CD4-positive, CD25-positive, alpha-beta regulatory T cell (primary cell): ENCODE measurements around the gene KIZ. TPM values are rescaled to one million over a fixed set of nuclear protein-coding genes. Genes with fewer than 3 reads are reported as not detected.
A peak's percentile ranks its signal among the peaks of the same experiment; 100 is the strongest.

ENCODE experiments used
- ATAC-seq, 2 donors: fragments of 150-1000 bp; cut with Tn5 transposase; one replicate each; pipeline ENCODE4 v1.10.0; 2021; ENCODE audit warnings: low read depth in 2 of 2, moderate number of reproducible peaks in 2 of 2, moderate library complexity in 1 of 2
- DNase-seq, 3 donors: peaks; one replicate each; pipeline versions ENCODE4 v3.0.0 to v3.0.0-alpha.2; 2012 to 2022; ENCODE audit warnings: mixed read lengths in 1 of 3
- H3K27ac ChIP-seq: one replicate; pipeline ENCODE4 v1.7.0; 2013; ENCODE audit warnings: mild to moderate bottlenecking, low read length; ENCODE audit not compliant: insufficient read depth, poor library complexity, severe bottlenecking
- H3K27me3 ChIP-seq: one replicate; pipeline ENCODE4 v1.7.0; 2013; ENCODE audit warnings: low read length; ENCODE audit not compliant: control insufficient read depth, insufficient read depth
- H3K36me3 ChIP-seq: one replicate; pipeline ENCODE4 v1.7.0; 2013; ENCODE audit warnings: mild to moderate bottlenecking, low read length, moderate library complexity; ENCODE audit not compliant: control insufficient read depth, insufficient read depth
- H3K4me1 ChIP-seq: 2 replicates; pipeline ENCODE4 v1.7.0; 2013; ENCODE audit warnings: mild to moderate bottlenecking, low read length; ENCODE audit not compliant: insufficient read depth, control insufficient read depth, poor library complexity, severe bottlenecking
- H3K4me3 ChIP-seq: one replicate; pipeline ENCODE4 v1.7.0; 2013; ENCODE audit warnings: low read depth, mild to moderate bottlenecking, low read length, moderate library complexity
- H3K9me3 ChIP-seq, 2 experiments: 1 replicate in 1 of 2; 2 replicates in 1 of 2; pipeline ENCODE4 v1.7.0; 2013; ENCODE audit warnings: low read length in 2 of 2, mild to moderate bottlenecking in 1 of 2, moderate library complexity in 1 of 2; ENCODE audit not compliant: control insufficient read depth in 2 of 2
- H3K27ac Mint-ChIP-seq, 3 donors: one replicate each; pipeline ENCODE4 v1.8.0; 2020 to 2022; ENCODE audit warnings: mild to moderate bottlenecking in 3 of 3, mixed read lengths in 3 of 3, moderate library complexity in 2 of 3
- H3K27me3 Mint-ChIP-seq: one replicate; pipeline ENCODE4 v1.8.0; 2022; ENCODE audit warnings: mild to moderate bottlenecking, mixed read lengths
- H3K36me3 Mint-ChIP-seq: one replicate; pipeline ENCODE4 v1.8.0; 2020; ENCODE audit warnings: mixed read lengths
- H3K4me1 Mint-ChIP-seq, 4 donors: one replicate each; pipeline ENCODE4 v1.8.0; 2020 to 2022; ENCODE audit warnings: mixed read lengths in 4 of 4, mild to moderate bottlenecking in 1 of 4
- H3K4me3 Mint-ChIP-seq, 4 donors: one replicate each; pipeline ENCODE4 v1.8.0; 2020 to 2022; ENCODE audit warnings: mild to moderate bottlenecking in 4 of 4, mixed read lengths in 4 of 4, moderate library complexity in 3 of 4
- H3K9me3 Mint-ChIP-seq, 7 donors: one replicate each; pipeline ENCODE4 v1.8.0; 2020 to 2022; ENCODE audit warnings: mixed read lengths in 7 of 7, mild to moderate bottlenecking in 3 of 7, moderate library complexity in 2 of 7
- polyA plus RNA-seq, 4 donors: library from polyadenylated mRNA; unstranded; fragments of 300-500 nt; fragmentation: Illumina TruSeq; gene quantifications; one replicate each; pipeline ENCODE4 v1.2.3, GENCODE V29; 2021
- total RNA-seq: library from RNA; stranded (reverse); gene quantifications from one replicate; pipeline ENCODE4 v1.2.3, GENCODE V29; 2022

The KIZ gene
- total and polyA plus RNA-seq, 5 donors from 2014 or later, result 16.8 to 32.8 (median 21.0) TPM

DNA sequence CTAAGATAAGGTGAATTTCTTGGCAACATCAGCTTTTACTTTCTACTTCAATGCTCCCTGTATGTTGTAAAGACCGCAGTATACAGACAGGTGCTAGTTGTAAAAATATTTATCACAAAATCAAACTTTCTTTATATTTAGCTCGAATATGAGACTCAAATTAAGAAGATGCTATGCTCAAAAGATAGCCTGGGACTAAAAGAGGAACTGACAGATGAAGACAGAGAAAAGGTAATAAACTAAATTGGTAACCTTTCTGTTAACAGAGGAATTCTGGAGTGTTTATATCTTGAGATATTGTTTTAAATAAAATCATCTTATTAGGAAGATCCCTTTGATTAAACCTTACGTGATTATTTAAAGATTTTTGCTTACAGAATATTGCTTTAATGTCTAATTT lies 19.5 kb downstream of the KIZ start:
- Histone ChIP-seq H3K27ac (no peak overlapping the region), H3K27me3 (no peaks in the 10 kb centered on the region), H3K4me1 (no peaks in the 10 kb centered on the region), H3K4me3 (no peak overlapping the region), H3K9me3 (no peaks in the 10 kb centered on the region), H3K36me3 (peaks cover 17% of the 10 kb centered on the region)
- no peak for DNase-seq
- H3K27ac Mint-ChIP-seq, result no peak overlapping the region
- H3K4me3 Mint-ChIP-seq, result no peak overlapping the region
- peaks cover 45% of the 10 kb centered on the region for H3K36me3 Mint-ChIP-seq
- H3K4me1 Mint-ChIP-seq, result peaks cover 0 to 5% (median 0%) of the 10 kb centered on the region in 4 donors
- H3K27me3 Mint-ChIP-seq, result no peaks in the 10 kb centered on the region
- ATAC-seq, result no peak
- H3K9me3 Mint-ChIP-seq, result no peaks in the 10 kb centered on the region

DNA sequence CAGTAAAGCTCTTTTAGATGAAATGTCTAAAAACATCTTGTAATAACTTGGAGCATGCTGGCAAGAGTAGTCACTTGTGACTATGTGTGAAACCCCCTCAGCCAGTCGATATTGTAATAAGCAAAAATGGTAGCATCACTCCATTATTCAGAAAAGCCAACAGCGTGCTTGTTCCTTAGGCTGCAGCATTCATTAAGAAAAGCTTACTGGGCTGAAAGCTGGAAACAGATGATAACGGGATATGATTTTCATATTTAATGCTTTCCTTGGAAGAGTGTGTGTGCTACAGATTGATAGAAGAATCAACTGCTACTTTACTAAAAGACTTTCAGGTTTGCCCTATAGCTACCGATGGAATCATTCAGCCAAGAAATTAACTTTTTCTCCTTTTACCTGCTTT lies 20.3 kb downstream of the KIZ start:
- H3K4me3 ChIP-seq, result no peak overlapping the region
- no peak for DNase-seq
- H3K36me3 ChIP-seq, result peaks cover 14% of the 10 kb centered on the region
- ATAC-seq, result no peak
- H3K27ac ChIP-seq, result no peak overlapping the region
- H3K27me3 ChIP-seq, result no peaks in the 10 kb centered on the region
- Mint-ChIP-seq H3K9me3 (peaks cover 0 to 2% (median 0%) of the 10 kb centered on the region in 7 donors), H3K4me3 (no peak overlapping the region), H3K4me1 (peaks cover 0 to 8% (median 0%) of the 10 kb centered on the region in 4 donors), H3K36me3 (peaks cover 48% of the 10 kb centered on the region), H3K27me3 (no peaks in the 10 kb centered on the region), H3K27ac (no peak overlapping the region)
- no peaks in the 10 kb centered on the region for H3K9me3 ChIP-seq
- H3K4me1 ChIP-seq, result no peaks in the 10 kb centered on the region

DNA sequence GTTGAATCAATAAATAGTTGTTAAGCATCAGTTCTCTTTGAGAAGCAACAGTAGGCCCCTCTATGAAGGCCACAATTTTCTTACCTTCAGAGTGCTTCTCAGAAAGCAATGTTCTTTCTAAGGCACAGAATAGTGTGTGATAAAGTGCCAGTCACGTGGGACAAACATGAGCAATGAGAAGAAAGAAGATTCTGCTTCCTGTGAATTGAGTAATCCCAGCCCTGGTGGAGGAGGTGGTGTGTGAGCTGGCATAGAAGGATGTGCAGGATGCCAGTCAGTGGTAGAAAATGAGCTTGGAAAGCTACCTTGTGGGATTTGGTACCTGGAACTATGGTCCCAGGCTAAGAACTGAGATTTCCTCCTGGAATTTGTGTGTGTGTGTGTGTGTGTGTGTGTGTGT lies 21.7 kb downstream of the KIZ start:
- no peak overlapping the region for H3K4me3 Mint-ChIP-seq
- DNase-seq (peak in 1 of 3 donors; percentile 9), ATAC-seq (no peak)
- Histone ChIP-seq H3K27me3 (no peaks in the 10 kb centered on the region), H3K27ac (no peak overlapping the region), H3K4me3 (no peak overlapping the region), H3K36me3 (peaks cover 14% of the 10 kb centered on the region), H3K9me3 (no peaks in the 10 kb centered on the region), H3K4me1 (no peaks in the 10 kb centered on the region)
- peaks cover 0 to 4% (median 0%) of the 10 kb centered on the region in 7 donors for H3K9me3 Mint-ChIP-seq
- H3K4me1 Mint-ChIP-seq, result peaks cover 0 to 12% (median 0%) of the 10 kb centered on the region in 4 donors
- peaks cover 45% of the 10 kb centered on the region for H3K36me3 Mint-ChIP-seq
- H3K27ac Mint-ChIP-seq, result peak overlapping the region in 2 of 3 donors; percentile 73 to 83
- H3K27me3 Mint-ChIP-seq, result no peaks in the 10 kb centered on the region

DNA sequence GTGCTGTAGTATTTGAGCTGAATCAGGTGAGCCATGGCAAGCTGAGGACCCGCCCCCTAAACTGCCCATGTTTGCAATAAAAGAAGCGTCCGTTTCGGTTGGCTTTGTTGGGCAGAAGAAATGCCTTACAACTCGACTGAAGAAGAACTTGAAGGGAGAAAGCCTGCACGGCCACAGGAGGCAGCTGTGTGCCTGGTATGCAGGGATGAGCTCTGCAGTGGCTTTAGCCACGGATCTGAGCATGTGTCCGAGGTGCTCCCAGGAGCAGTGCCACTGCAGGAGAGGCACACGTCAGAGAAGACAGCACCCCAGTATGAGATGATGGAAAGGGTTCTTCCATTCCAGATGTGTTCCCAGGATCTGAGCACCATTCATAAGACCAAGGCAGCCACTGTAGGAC lies 23.5 kb downstream of the KIZ start:
- peaks cover 0 to 4% (median 0%) of the 10 kb centered on the region in 7 donors for H3K9me3 Mint-ChIP-seq
- Histone ChIP-seq H3K27ac (no peak overlapping the region), H3K4me1 (no peaks in the 10 kb centered on the region), H3K36me3 (peaks cover 14% of the 10 kb centered on the region), H3K9me3 (no peaks in the 10 kb centered on the region), H3K27me3 (no peaks in the 10 kb centered on the region), H3K4me3 (no peak overlapping the region)
- ATAC-seq (no peak), DNase-seq (no peak)
- H3K4me3 Mint-ChIP-seq, result no peak overlapping the region
- no peak overlapping the region for H3K27ac Mint-ChIP-seq
- no peaks in the 10 kb centered on the region for H3K27me3 Mint-ChIP-seq
- H3K36me3 Mint-ChIP-seq, result peaks cover 49% of the 10 kb centered on the region
- peaks cover 0 to 14% (median 1%) of the 10 kb centered on the region in 4 donors for H3K4me1 Mint-ChIP-seq

DNA sequence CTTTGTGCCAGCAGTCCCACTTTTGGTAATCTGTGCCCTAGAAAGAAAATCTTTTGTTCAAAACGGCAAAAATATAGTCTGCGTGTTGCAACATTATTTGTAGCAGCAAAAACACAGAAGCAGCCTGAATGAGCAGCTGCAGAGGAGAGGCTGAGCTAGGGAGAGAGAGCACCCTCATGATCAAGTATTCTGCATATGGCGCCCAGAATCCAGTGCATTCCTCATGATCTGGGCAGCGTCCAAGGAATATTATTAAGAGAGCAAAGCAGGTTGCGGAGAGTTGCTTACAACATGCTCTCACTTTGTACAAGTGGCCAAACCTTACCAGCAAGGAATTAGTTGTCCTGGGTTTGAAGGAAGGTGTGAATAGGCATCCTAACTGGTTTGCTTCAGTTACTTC lies 25.9 kb downstream of the KIZ start:
- Mint-ChIP-seq H3K36me3 (peaks cover 58% of the 10 kb centered on the region), H3K4me1 (peaks cover 0 to 18% (median 1%) of the 10 kb centered on the region in 4 donors), H3K9me3 (peaks cover 0 to 4% (median 0%) of the 10 kb centered on the region in 7 donors), H3K27me3 (no peaks in the 10 kb centered on the region), H3K4me3 (no peak overlapping the region), H3K27ac (no peak overlapping the region)
- H3K27ac ChIP-seq, result no peak overlapping the region
- no peaks in the 10 kb centered on the region for H3K9me3 ChIP-seq
- no peaks in the 10 kb centered on the region for H3K4me1 ChIP-seq
- no peak for DNase-seq
- H3K4me3 ChIP-seq, result no peak overlapping the region
- H3K36me3 ChIP-seq, result peaks cover 14% of the 10 kb centered on the region
- no peak for ATAC-seq
- no peaks in the 10 kb centered on the region for H3K27me3 ChIP-seq

- no peak overlapping the region for H3K4me3 Mint-ChIP-seq
Measured at GRCh38 chr20:21154692-21155091, 28.8 kb downstream of the KIZ start.

DNA sequence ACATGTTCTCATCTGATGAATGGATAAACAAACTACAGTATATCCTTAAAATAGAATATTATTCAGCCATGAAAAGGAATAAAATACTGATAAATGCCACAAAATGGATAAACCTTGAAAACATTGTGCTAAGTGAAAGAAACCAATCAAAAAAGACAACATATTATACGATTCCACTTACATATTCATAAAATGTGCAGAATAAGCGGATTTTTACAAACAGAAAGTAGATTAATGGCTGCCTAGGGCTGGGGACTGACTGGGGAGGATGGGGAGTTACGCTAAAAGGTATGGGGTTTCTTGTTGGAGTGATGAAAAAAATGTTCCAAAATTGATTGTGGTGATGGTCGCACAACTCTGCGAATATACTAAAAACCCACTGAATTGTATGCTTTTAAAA lies 29.4 kb downstream of the KIZ start:
- ATAC-seq (no peak), DNase-seq (no peak)
- H3K27ac ChIP-seq, result no peak overlapping the region
- Mint-ChIP-seq H3K9me3 (peaks cover 0 to 4% (median 0%) of the 10 kb centered on the region in 7 donors), H3K27ac (no peak overlapping the region), H3K4me1 (peaks cover 0 to 13% (median 3%) of the 10 kb centered on the region in 4 donors), H3K4me3 (no peak overlapping the region), H3K36me3 (peaks cover 31% of the 10 kb centered on the region), H3K27me3 (no peaks in the 10 kb centered on the region)
- no peak overlapping the region for H3K4me3 ChIP-seq
- H3K4me1 ChIP-seq, result no peaks in the 10 kb centered on the region
- no peaks in the 10 kb centered on the region for H3K9me3 ChIP-seq
- no peaks in the 10 kb centered on the region for H3K27me3 ChIP-seq
- peaks cover 11% of the 10 kb centered on the region for H3K36me3 ChIP-seq

More at GRCh38 chr20:21154692-21155091, 28.8 kb downstream of the KIZ start:
- no peaks in the 10 kb centered on the region for H3K27me3 ChIP-seq
- no peak overlapping the region for H3K27ac ChIP-seq
- no peak overlapping the region for H3K4me3 ChIP-seq
- H3K36me3 ChIP-seq, result peaks cover 7% of the 10 kb centered on the region
- H3K4me1 ChIP-seq, result no peaks in the 10 kb centered on the region
- H3K9me3 ChIP-seq, result no peaks in the 10 kb centered on the region
- Mint-ChIP-seq H3K36me3 (peaks cover 32% of the 10 kb centered on the region), H3K27ac (no peak overlapping the region), H3K9me3 (peaks cover 0 to 4% (median 0%) of the 10 kb centered on the region in 7 donors), H3K27me3 (no peaks in the 10 kb centered on the region), H3K4me1 (peaks cover 0 to 13% (median 3%) of the 10 kb centered on the region in 4 donors)
- no peak for DNase-seq
- ATAC-seq, result no peak

DNA sequence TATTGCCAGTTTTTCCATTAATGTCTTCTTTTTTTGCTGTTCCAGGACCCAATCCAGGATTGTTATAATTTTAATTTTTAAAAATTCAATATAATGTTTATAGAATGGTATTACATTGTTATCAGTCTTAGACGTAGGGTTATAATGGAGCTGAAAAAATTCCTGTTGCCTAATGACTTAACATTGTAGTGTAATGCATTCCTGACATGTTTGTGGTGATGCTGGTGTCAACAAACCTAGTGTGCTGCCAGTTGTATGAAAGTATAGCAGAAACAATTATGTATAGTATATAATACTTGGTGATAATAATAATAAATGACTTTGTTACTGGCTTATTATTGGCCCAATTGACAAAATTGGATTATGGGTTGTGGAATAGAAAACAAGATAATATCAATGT lies 30.4 kb downstream of the KIZ start:
- H3K9me3 ChIP-seq, result no peaks in the 10 kb centered on the region
- Mint-ChIP-seq H3K9me3 (peaks cover 0 to 2% (median 0%) of the 10 kb centered on the region in 7 donors), H3K4me1 (peaks cover 0 to 10% (median 7%) of the 10 kb centered on the region in 4 donors), H3K27ac (no peak overlapping the region), H3K27me3 (no peaks in the 10 kb centered on the region), H3K4me3 (no peak overlapping the region), H3K36me3 (peaks cover 30% of the 10 kb centered on the region)
- H3K36me3 ChIP-seq, result peaks cover 17% of the 10 kb centered on the region
- ATAC-seq, result no peak
- H3K27me3 ChIP-seq, result no peaks in the 10 kb centered on the region
- no peaks in the 10 kb centered on the region for H3K4me1 ChIP-seq
- no peak overlapping the region for H3K27ac ChIP-seq
- no peak overlapping the region for H3K4me3 ChIP-seq
- no peak for DNase-seq
